Right lobe of liver (tissue), 6 donors: ENCODE data around the gene SMYD4. TPM values are rescaled to one million over a fixed set of nuclear protein-coding genes. Genes with fewer than 3 reads are reported as not detected.
"Not testable (repeated sequence)": the region's sequence is repeated elsewhere in the genome, so short reads cannot be mapped to it uniquely, and the experiment has no call there.

Experiments
- ATAC-seq, 4 donors: fragments of 200-7000 bp; cut with Tn5 transposase; one replicate each; pipeline ENCODE4 v1.9.1; 2020; ENCODE audit warnings: mild to moderate bottlenecking in 4 of 4, moderate library complexity in 4 of 4
- DNase-seq, 3 donors: peaks; one replicate each; pipeline ENCODE4 v3.0.0-alpha.2; 2020
- H3K27ac ChIP-seq, 3 donors: fragments of 200-600 bp; one replicate each; pipeline ENCODE4 v1.8.0; 2022
- H3K27me3 ChIP-seq, 2 donors: fragments of 200-600 bp; one replicate each; pipeline ENCODE4 v1.8.0; 2022
- H3K36me3 ChIP-seq, 4 donors: fragments of 200-600 bp; sonication (generic) in 1 of 4; one replicate each; pipeline versions ENCODE4 v1.5.1 to v1.8.0; 2017 to 2022; ENCODE audit warnings: control low read depth in 1 of 4
- H3K4me1 ChIP-seq, 4 donors: fragments of 200-600 bp; sonication (generic) in 1 of 4; one replicate each; pipeline versions ENCODE4 v1.5.1 to v1.8.0; 2017 to 2022; ENCODE audit warnings: control low read depth in 1 of 4
- H3K4me3 ChIP-seq, 3 donors: fragments of 200-600 bp; one replicate each; pipeline ENCODE4 v1.8.0; 2022
- H3K9me3 ChIP-seq, 4 donors: fragments of 200-600 bp; sonication (generic) in 1 of 4; one replicate each; pipeline versions ENCODE4 v1.5.1 to v1.8.0; 2017 to 2022; ENCODE audit warnings: control low read depth in 1 of 4
- CTCF ChIP-seq, 4 donors: fragments of 200-600 bp in 3 of 4; fragments of 450-650 bp in 1 of 4; IDR thresholded peaks; one replicate each; pipeline versions ENCODE4 v1.5.1 to v1.8.0; 2016 to 2022; ENCODE audit warnings: antibody characterized with exemption in 4 of 4, mild to moderate bottlenecking in 2 of 4
- POLR2A ChIP-seq: fragments of 450-650 bp; IDR thresholded peaks from one replicate; pipeline ENCODE4 v1.6.1; 2017; ENCODE audit warnings: antibody characterized with exemption, mild to moderate bottlenecking
- WGBS: methylation state at CpG from one replicate; pipeline ENCODE4 v1.1.6; 2018; ENCODE audit warnings: low coverage, low lambda C conversion rate; ENCODE audit not compliant: insufficient coverage; ENCODE audit errors: missing lambda C conversion rate; 5-methylcytosine and 5-hydroxymethylcytosine counted together
- intact Hi-C, 2 donors: fragments of 100-400 bp; cut with DNase I; formaldehyde crosslinking; loops; one replicate each; pipeline versions ENCODE4 v1.11.2 to v1.14.1; 2022
- total RNA-seq, 6 experiments: library from RNA; depleted of rRNA in 2 of 6; stranded (reverse); fragments of >200 nt in 2 of 6; fragmentation: NEBNext Ultra II Directional in 3 of 6; extraction: Animal tissue kit (Norgen Biotek cat#: 25700) in 3 of 6; gene quantifications; one replicate each; pipeline versions ENCODE4 v1.1.0 to v1.2.4, GENCODE V29; 2016 to 2023
- donor health status: DM: no; HTN: yes; CAD: no.
- donor health status: DM: no; HTN: no; CAD: no.
- donor health status: DM: no; HTN: no; CAD: no.
- donor health status: DM: no; HTN: yes; CAD: no.
- donor health status: DM: no; HTN: yes; CAD: no.

The SMYD4 gene
- total RNA-seq, 6 experiments from 2014 or later: 4.6 to 6.7 (median 6.0) TPM

GRCh38 chr17:1813088-1813487 is 16.6 kb downstream of the SMYD4 start:
- no peak for TF ChIP-seq POLR2A
- TF ChIP-seq CTCF (IDR thresholded peaks at IDR 0.05): no peak
- Histone ChIP-seq H3K27ac (no peak overlapping the region), H3K27me3 (no peaks in the 10 kb centered on the region), H3K36me3 (peaks cover 0 to 4% (median 0%) of the 10 kb centered on the region in 4 donors), H3K4me1 (peaks cover 0 to 26% (median 9%) of the 10 kb centered on the region in 4 donors), H3K4me3 (no peak overlapping the region), H3K9me3 (no peaks in the 10 kb centered on the region)
- DNase-seq (no peak), ATAC-seq (no peak)
- intact Hi-C loops: no loop called here
- 50% methylated on average over 5 of the region's 5 CpGs for WGBS

- 23% methylated on average over 15 of the region's 20 CpGs for WGBS
- ATAC-seq (peak; percentile 92 to 97 (median 95)), DNase-seq (peak; percentile 79 to 85 (median 82))
- Histone ChIP-seq H3K4me1 (peaks cover 0 to 27% (median 9%) of the 10 kb centered on the region in 4 donors), H3K4me3 (peak overlapping the region in 1 of 3 donors; percentile 9), H3K9me3 (no peaks in the 10 kb centered on the region), H3K36me3 (peaks cover 0 to 4% (median 0%) of the 10 kb centered on the region in 4 donors), H3K27ac (peak overlapping the region; percentile 63 to 74 (median 69)), H3K27me3 (no peaks in the 10 kb centered on the region)
- TF ChIP-seq CTCF (IDR thresholded peaks at IDR 0.05) (no peak), POLR2A (peak; percentile 49)
- intact Hi-C loops: no loop called here
These were observed 19.1 kb downstream of the SMYD4 start for GRCh38 chr17:1810450-1811103.

GRCh38 chr17:1809815-1810214 is 19.9 kb downstream of the SMYD4 start:
- DNase-seq, H3K4me3 ChIP-seq, H3K9me3 ChIP-seq, H3K27me3 ChIP-seq, intact Hi-C loops, H3K36me3 ChIP-seq: not testable (repeated sequence)
- H3K4me1 ChIP-seq: peaks cover 0 to 27% (median 9%) of the 10 kb centered on the region in 4 donors
- ATAC-seq: peak in 1 of 4 donors; percentile 4
- 92% methylated on average over 7 of the region's 8 CpGs for WGBS
- peak overlapping the region; percentile 63 to 74 (median 69) for H3K27ac ChIP-seq

- peaks cover 0 to 27% (median 9%) of the 10 kb centered on the region in 4 donors for H3K4me1 ChIP-seq
- DNase-seq (no peak), ATAC-seq (peak; percentile 40 to 56 (median 48))
- peak overlapping the region; percentile 33 to 59 (median 50) for H3K27ac ChIP-seq
- intact Hi-C loops: no loop called here
- no peaks in the 10 kb centered on the region for H3K9me3 ChIP-seq
- WGBS: 45% methylated on average over 2 of the region's 2 CpGs
- no peaks in the 10 kb centered on the region for H3K27me3 ChIP-seq
- H3K36me3 ChIP-seq: peaks cover 0 to 4% (median 0%) of the 10 kb centered on the region in 4 donors
- no peak for TF ChIP-seq CTCF (IDR thresholded peaks at IDR 0.05)
- TF ChIP-seq POLR2A: no peak
- no peak overlapping the region for H3K4me3 ChIP-seq
These were observed 21.1 kb downstream of the SMYD4 start for GRCh38 chr17:1808644-1809043.

GRCh38 chr17:1807890-1808289 is 21.8 kb downstream of the SMYD4 start:
- H3K27ac ChIP-seq: no peak overlapping the region

More at GRCh38 chr17:1807890-1808289, 21.8 kb downstream of the SMYD4 start:
- intact Hi-C loops: no loop called here
- ATAC-seq (no peak), DNase-seq (no peak)
- WGBS: 94% methylated on average over 6 of the region's 6 CpGs
- H3K36me3 ChIP-seq: peaks cover 0 to 7% (median 0%) of the 10 kb centered on the region in 4 donors
- H3K4me1 ChIP-seq: peaks cover 0 to 31% (median 9%) of the 10 kb centered on the region in 4 donors
- no peaks in the 10 kb centered on the region for H3K27me3 ChIP-seq
- no peak for TF ChIP-seq POLR2A
- no peak for TF ChIP-seq CTCF (IDR thresholded peaks at IDR 0.05)
- H3K9me3 ChIP-seq: no peaks in the 10 kb centered on the region
- H3K4me3 ChIP-seq: no peak overlapping the region
